SU-DHL-6 (cell line): Measurements from ENCODE around the gene ASTN2.

ENCODE experiments used
- H2AFZ ChIP-seq: fragments of 200-600 bp; sonication (generic); 2 replicates; pipeline ENCODE4 v1.6.1; 2014; ENCODE audit warnings: low read depth, mild to moderate bottlenecking, moderate library complexity, mixed read lengths, antibody characterized with exemption, low read length; ENCODE audit not compliant: severe bottlenecking
- H3F3A ChIP-seq: fragments of 200-600 bp; shearing (Covaris generic); 2 replicates; pipeline ENCODE4 v1.6.0; 2016; ENCODE audit warnings: antibody characterized with exemption, mild to moderate bottlenecking; ENCODE audit not compliant: insufficient read depth
- H3K27ac ChIP-seq: fragments of 200-600 bp; sonication (generic); 2 replicates; pipeline ENCODE4 v1.5.1; 2016; ENCODE audit warnings: low read depth, mild to moderate bottlenecking, low read length, moderate library complexity, mixed read lengths
- H3K27me3 ChIP-seq: fragments of 200-600 bp; sonication (generic), shearing (Covaris generic); 2 replicates; pipeline ENCODE4 v1.6.0; 2014; ENCODE audit warnings: mild to moderate bottlenecking, low read length
- H3K36me3 ChIP-seq: fragments of 200-600 bp; sonication (generic); 2 replicates; pipeline ENCODE4 v1.6.1; 2014; ENCODE audit warnings: mild to moderate bottlenecking, low read length, mixed read lengths
- H3K4me2 ChIP-seq: fragments of 300-600, 200-600 bp; shearing (Covaris generic), sonication (generic); 2 replicates; pipeline ENCODE4 v1.6.0; 2014; ENCODE audit warnings: low read length, low read depth, mild to moderate bottlenecking; ENCODE audit not compliant: poor library complexity, severe bottlenecking
- H3K4me3 ChIP-seq: fragments of 200-600 bp; sonication (generic); 2 replicates; pipeline ENCODE4 v1.5.1; 2014; ENCODE audit warnings: antibody characterized with exemption, low read length, mild to moderate bottlenecking, mixed read lengths; ENCODE audit not compliant: insufficient read depth, poor library complexity, severe bottlenecking
- H3K79me2 ChIP-seq: fragments of 200-600 bp; sonication (generic); 2 replicates; pipeline ENCODE4 v1.6.1; 2014; ENCODE audit warnings: mild to moderate bottlenecking, low read length, moderate library complexity; ENCODE audit not compliant: insufficient read depth
- H3K9ac ChIP-seq: fragments of 200-600 bp; sonication (generic); 2 replicates; pipeline ENCODE4 v1.7.0; 2014; ENCODE audit warnings: mild to moderate bottlenecking, low read length
- H3K9me2 ChIP-seq: fragments of 200-600 bp; sonication (generic); replicated peaks from 2 replicates; pipeline ENCODE4 v1.6.1; 2014; ENCODE audit warnings: low read length; ENCODE audit not compliant: insufficient read depth
- H3K9me3 ChIP-seq: fragments of 200-600 bp; sonication (generic); 2 replicates; pipeline ENCODE4 v1.6.1; 2014; ENCODE audit warnings: low read length, mixed read lengths; ENCODE audit not compliant: insufficient read depth
- H4K20me1 ChIP-seq: fragments of 200-600 bp; sonication (generic); 2 replicates; pipeline ENCODE4 v1.6.1; 2014; ENCODE audit warnings: low read depth, mild to moderate bottlenecking, antibody characterized with exemption, low read length, moderate library complexity, mixed read lengths
- EZH2phosphoT487 ChIP-seq: fragments of 200-600 bp; sonication (generic), shearing (Covaris generic); conservative IDR thresholded peaks from 2 replicates; pipeline ENCODE4 v1.6.1; 2018; ENCODE audit warnings: mild to moderate bottlenecking, antibody characterized with exemption, low read length, moderate library complexity, mixed read lengths
- TF ChIP-seq, protein P1 (sequence below): fragments of 200-600 bp; sonication (generic); IDR thresholded peaks from one replicate; pipeline ENCODE4 v1.5.1; 2017; ENCODE audit warnings: antibody characterized with exemption, mild to moderate bottlenecking, low read length, moderate library complexity; ENCODE audit not compliant: insufficient read depth, poor library complexity, severe bottlenecking

The ASTN2 gene

DNA sequence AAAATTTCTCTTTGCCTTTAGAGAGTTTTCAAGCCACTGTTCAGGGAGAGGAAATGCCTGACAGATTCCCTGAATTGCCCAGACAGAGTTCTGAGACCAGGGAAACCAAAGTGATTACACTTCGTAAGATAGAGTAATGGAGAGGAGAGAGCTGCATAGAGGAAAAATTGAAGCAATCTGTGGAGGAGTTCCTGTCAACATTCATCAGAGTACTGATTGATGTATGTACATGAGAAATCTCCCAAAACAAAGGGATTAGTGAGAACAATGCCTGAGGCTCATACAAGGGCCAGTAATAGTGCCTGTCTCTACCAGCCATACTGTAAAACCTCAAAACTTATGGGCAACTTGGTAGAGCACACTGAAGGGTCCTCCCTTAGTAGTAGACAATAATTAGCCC is 806.8 kb downstream of the ASTN2 start:
- no peaks in the 10 kb centered on the region for H3K79me2 ChIP-seq
- no peaks in the 10 kb centered on the region for H3K9me2 ChIP-seq
- TF ChIP-seq, protein P1, sequence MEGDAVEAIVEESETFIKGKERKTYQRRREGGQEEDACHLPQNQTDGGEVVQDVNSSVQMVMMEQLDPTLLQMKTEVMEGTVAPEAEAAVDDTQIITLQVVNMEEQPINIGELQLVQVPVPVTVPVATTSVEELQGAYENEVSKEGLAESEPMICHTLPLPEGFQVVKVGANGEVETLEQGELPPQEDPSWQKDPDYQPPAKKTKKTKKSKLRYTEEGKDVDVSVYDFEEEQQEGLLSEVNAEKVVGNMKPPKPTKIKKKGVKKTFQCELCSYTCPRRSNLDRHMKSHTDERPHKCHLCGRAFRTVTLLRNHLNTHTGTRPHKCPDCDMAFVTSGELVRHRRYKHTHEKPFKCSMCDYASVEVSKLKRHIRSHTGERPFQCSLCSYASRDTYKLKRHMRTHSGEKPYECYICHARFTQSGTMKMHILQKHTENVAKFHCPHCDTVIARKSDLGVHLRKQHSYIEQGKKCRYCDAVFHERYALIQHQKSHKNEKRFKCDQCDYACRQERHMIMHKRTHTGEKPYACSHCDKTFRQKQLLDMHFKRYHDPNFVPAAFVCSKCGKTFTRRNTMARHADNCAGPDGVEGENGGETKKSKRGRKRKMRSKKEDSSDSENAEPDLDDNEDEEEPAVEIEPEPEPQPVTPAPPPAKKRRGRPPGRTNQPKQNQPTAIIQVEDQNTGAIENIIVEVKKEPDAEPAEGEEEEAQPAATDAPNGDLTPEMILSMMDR = no peak
- TF ChIP-seq EZH2phosphoT487 = no peak
- H3K9ac ChIP-seq = no peak overlapping the region
- H3K4me3 ChIP-seq = no peak overlapping the region
- H3K4me2 ChIP-seq = no peak overlapping the region
- no peaks in the 10 kb centered on the region for H3K9me3 ChIP-seq
- no peaks in the 10 kb centered on the region for H3F3A ChIP-seq
- H2AFZ ChIP-seq = no peak overlapping the region
- no peaks in the 10 kb centered on the region for H3K27me3 ChIP-seq
- no peaks in the 10 kb centered on the region for H4K20me1 ChIP-seq
- no peaks in the 10 kb centered on the region for H3K36me3 ChIP-seq
- H3K27ac ChIP-seq = no peak overlapping the region

DNA sequence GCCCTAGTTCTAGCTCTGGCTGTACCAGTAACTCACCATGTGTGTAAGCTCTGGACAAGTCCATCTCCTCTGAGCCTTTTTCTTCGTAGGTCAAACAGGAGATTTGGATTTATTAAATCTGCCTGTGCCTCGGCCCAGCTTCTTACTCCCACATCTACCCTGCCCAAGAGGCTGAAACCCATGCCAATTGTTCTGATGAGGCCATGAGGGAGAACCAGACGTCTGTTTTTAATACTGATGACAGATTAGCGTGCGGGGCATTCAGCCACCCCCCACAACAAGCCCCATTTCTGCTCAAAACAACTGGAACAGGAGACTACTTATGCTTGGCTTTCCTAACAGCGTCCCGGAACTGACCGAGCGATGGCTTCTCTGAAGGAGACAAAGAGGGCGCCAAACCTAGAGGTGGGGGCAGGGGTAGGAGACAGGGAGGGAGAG is 808.9 kb downstream of the ASTN2 start:
- H4K20me1 ChIP-seq = no peaks in the 10 kb centered on the region
- TF ChIP-seq, protein P1 = no peak
- TF ChIP-seq EZH2phosphoT487 = no peak
- H3K9me2 ChIP-seq = no peaks in the 10 kb centered on the region
- no peaks in the 10 kb centered on the region for H3K9me3 ChIP-seq
- H3K27me3 ChIP-seq = no peaks in the 10 kb centered on the region
- no peaks in the 10 kb centered on the region for H3K36me3 ChIP-seq
- H3K27ac ChIP-seq = no peak overlapping the region
- no peak overlapping the region for H3K9ac ChIP-seq
- no peak overlapping the region for H2AFZ ChIP-seq
- H3K4me3 ChIP-seq = no peak overlapping the region
- H3K4me2 ChIP-seq = no peak overlapping the region
- H3F3A ChIP-seq = no peaks in the 10 kb centered on the region
- no peaks in the 10 kb centered on the region for H3K79me2 ChIP-seq

DNA sequence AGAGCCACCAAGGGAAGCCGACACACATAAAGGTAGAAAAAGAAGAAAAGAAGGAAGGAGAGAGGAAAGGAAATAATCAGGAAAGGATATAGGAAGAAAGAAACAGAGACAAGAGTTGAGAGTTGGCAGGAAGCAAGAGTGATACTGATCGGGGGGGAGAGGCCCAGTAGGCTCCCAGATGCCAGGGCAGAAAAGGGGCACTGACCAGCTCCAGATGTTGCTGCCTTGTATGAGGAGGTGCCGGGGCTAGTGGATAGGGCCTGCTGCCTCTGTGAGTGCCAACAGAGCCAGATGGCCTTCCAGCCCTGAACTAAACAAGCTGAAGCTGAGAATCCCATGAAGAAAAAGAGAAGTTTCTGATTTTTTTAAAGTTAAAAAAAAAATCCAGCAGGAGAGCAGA is 809.8 kb downstream of the ASTN2 start:
- Histone ChIP-seq H3K9ac (no peak overlapping the region), H3K4me2 (no peak overlapping the region), H3K9me2 (no peaks in the 10 kb centered on the region), H3K79me2 (no peaks in the 10 kb centered on the region), H2AFZ (no peak overlapping the region), H3F3A (no peaks in the 10 kb centered on the region), H3K27ac (no peak overlapping the region), H3K4me3 (no peak overlapping the region), H4K20me1 (no peaks in the 10 kb centered on the region), H3K27me3 (no peaks in the 10 kb centered on the region), H3K9me3 (no peaks in the 10 kb centered on the region), H3K36me3 (no peaks in the 10 kb centered on the region)
- no peak for TF ChIP-seq EZH2phosphoT487
- TF ChIP-seq, protein P1 = no peak
